ENCODE data around the gene PCCB.

GRCh38 chr3:136258199-136258598, 8.1 kb downstream of the PCCB start:
- TF ChIP-seq, protein P1, sequence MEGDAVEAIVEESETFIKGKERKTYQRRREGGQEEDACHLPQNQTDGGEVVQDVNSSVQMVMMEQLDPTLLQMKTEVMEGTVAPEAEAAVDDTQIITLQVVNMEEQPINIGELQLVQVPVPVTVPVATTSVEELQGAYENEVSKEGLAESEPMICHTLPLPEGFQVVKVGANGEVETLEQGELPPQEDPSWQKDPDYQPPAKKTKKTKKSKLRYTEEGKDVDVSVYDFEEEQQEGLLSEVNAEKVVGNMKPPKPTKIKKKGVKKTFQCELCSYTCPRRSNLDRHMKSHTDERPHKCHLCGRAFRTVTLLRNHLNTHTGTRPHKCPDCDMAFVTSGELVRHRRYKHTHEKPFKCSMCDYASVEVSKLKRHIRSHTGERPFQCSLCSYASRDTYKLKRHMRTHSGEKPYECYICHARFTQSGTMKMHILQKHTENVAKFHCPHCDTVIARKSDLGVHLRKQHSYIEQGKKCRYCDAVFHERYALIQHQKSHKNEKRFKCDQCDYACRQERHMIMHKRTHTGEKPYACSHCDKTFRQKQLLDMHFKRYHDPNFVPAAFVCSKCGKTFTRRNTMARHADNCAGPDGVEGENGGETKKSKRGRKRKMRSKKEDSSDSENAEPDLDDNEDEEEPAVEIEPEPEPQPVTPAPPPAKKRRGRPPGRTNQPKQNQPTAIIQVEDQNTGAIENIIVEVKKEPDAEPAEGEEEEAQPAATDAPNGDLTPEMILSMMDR (conservative IDR thresholded peaks at IDR 0.05; ENCODE audit: low read depth, low read length): no peak
- no peak for TF ChIP-seq EZH2 (IDR thresholded peaks at IDR 0.05; ENCODE audit: low read length, unreplicated experiment)
